ENCODE data around the gene CELF1. TPM values are rescaled to one million over a fixed set of nuclear protein-coding genes. Genes with fewer than 3 reads are reported as not detected.

The CELF1 gene
- total RNA-seq, 1 donor from 2014 or later, result 125 TPM

- H3K4me3 Mint-ChIP-seq, result no peak overlapping the region
- no peak for TF ChIP-seq CTCF (conservative IDR thresholded peaks at IDR 0.05)
- peak overlapping the region; percentile 25 for H3K27ac Mint-ChIP-seq
- peaks cover 41% of the 10 kb centered on the region for H3K36me3 Mint-ChIP-seq
- H3K9me3 Mint-ChIP-seq, result no peaks in the 10 kb centered on the region
- no peaks in the 10 kb centered on the region for H3K4me1 Mint-ChIP-seq (ENCODE audit: unreplicated experiment)
- no peaks in the 10 kb centered on the region for H3K27me3 Mint-ChIP-seq
- DNase-seq (ENCODE audit: extremely low spot score, unreplicated experiment), result no peak
These were observed 75.6 kb downstream of the CELF1 start for GRCh38 chr11:47477323-47477722.

DNA sequence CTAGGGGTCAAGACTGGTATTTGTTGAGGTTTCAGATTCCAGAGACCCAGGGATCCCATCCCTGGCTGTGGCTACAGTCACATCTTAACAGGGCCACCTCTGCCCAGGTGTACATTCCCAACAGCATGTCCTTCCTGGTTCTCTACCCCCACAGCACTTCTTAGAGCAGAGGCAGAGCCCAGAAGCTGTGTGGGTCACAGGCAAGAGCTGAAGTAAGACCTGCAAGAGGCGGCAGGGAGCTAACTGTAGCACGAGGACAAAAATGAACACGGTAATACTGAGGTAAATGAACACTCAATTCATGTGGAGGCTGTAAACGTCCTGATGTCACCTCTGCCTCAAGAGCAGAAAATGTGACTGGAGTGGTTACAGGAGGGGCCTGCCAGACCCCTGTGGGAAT, 82.3 kb downstream of the CELF1 start:
- no peaks in the 10 kb centered on the region for H3K9me3 Mint-ChIP-seq
- DNase-seq (ENCODE audit: extremely low spot score, unreplicated experiment), result no peak
- H3K27ac Mint-ChIP-seq, result no peak overlapping the region
- TF ChIP-seq CTCF (conservative IDR thresholded peaks at IDR 0.05), result no peak
- no peaks in the 10 kb centered on the region for H3K27me3 Mint-ChIP-seq
- peaks cover 11% of the 10 kb centered on the region for H3K4me1 Mint-ChIP-seq (ENCODE audit: unreplicated experiment)
- H3K4me3 Mint-ChIP-seq, result no peak overlapping the region
- peaks cover 30% of the 10 kb centered on the region for H3K36me3 Mint-ChIP-seq

DNA sequence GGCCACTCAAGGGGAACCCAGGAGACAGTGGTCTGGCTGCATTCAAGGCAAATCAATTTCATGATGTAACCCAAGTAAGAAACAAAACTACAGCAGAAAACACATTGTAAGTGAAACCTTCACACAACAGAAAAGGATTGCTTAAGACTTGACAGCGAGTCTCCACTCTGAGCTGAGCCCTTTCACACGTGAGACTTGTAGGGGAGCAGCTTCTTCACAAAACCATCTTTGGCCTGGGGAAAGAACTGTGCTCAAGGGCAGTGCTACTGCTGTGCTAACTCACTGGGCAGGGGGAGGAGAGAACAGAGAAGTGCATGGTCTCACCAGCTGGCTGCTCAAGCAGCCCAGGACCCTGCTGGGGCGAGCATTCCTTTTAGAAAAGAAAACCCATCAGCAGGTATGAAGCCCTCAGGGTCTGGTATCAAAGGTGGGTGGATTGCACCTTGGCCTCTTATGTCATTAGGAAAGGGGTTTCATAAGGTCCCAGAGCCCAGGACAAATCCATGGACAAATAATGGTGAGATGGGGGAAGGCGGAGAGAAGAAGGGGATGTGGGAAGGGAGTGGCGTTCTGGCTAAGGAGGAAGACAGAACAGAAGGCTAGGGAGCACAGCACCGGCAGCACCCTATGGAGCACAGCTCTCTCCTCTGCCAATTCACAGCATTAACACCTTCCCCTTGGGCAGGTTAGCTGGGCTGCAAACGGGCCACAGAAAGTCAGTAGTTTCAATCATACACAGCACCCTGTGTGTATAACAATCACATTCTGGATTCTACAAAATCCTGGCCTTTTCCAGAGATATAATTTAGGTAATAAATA, 83.4 kb downstream of the CELF1 start:
- H3K36me3 Mint-ChIP-seq, result peaks cover 26% of the 10 kb centered on the region
- H3K9me3 Mint-ChIP-seq, result no peaks in the 10 kb centered on the region

GRCh38 chr11:47468598-47469214, 84.2 kb downstream of the CELF1 start:
- H3K9me3 Mint-ChIP-seq, result no peaks in the 10 kb centered on the region
- peak overlapping the region; percentile 16 for H3K4me3 Mint-ChIP-seq
- H3K36me3 Mint-ChIP-seq, result peaks cover 21% of the 10 kb centered on the region
- H3K27me3 Mint-ChIP-seq, result no peaks in the 10 kb centered on the region
- H3K4me1 Mint-ChIP-seq (ENCODE audit: unreplicated experiment), result peaks cover 11% of the 10 kb centered on the region
- TF ChIP-seq CTCF (conservative IDR thresholded peaks at IDR 0.05), result no peak
- no peak for DNase-seq (ENCODE audit: extremely low spot score, unreplicated experiment)
- peak overlapping the region; percentile 32 for H3K27ac Mint-ChIP-seq

More for the DNA sequence above, 83.4 kb downstream of the CELF1 start:
- no peak overlapping the region for H3K4me3 Mint-ChIP-seq
- DNase-seq (ENCODE audit: extremely low spot score, unreplicated experiment), result no peak
- peaks cover 11% of the 10 kb centered on the region for H3K4me1 Mint-ChIP-seq (ENCODE audit: unreplicated experiment)
- no peak for TF ChIP-seq CTCF (conservative IDR thresholded peaks at IDR 0.05)
- no peaks in the 10 kb centered on the region for H3K27me3 Mint-ChIP-seq
- H3K27ac Mint-ChIP-seq, result peak overlapping the region; percentile 32

- no peaks in the 10 kb centered on the region for H3K27me3 Mint-ChIP-seq
- peaks cover 11% of the 10 kb centered on the region for H3K4me1 Mint-ChIP-seq (ENCODE audit: unreplicated experiment)
- no peak for DNase-seq (ENCODE audit: extremely low spot score, unreplicated experiment)
- H3K4me3 Mint-ChIP-seq, result no peak overlapping the region
- H3K36me3 Mint-ChIP-seq, result peaks cover 12% of the 10 kb centered on the region
- no peaks in the 10 kb centered on the region for H3K9me3 Mint-ChIP-seq
- H3K27ac Mint-ChIP-seq, result peak overlapping the region; percentile 29
- TF ChIP-seq CTCF (conservative IDR thresholded peaks at IDR 0.05), result no peak
These were observed 85.6 kb downstream of the CELF1 start for GRCh38 chr11:47467357-47467756.
